GM12865 (cell line): ENCODE data around the gene PLD5.

Source experiments
- DNase-seq: peaks from one replicate; pipeline ENCODE4 v3.0.0; 2010; ENCODE audit warnings: low read depth
- H3K4me3 ChIP-seq: 2 replicates; pipeline ENCODE4 v1.5.1; 2011; ENCODE audit warnings: mild to moderate bottlenecking, low read depth, low read length, control low read depth
- TF ChIP-seq, protein P1 (sequence below): IDR thresholded peaks from 2 replicates; pipeline ENCODE4 v1.5.1; 2011; ENCODE audit warnings: low read length, control low read depth, low read depth, inconsistent platforms; ENCODE audit not compliant: insufficient read depth; ENCODE audit errors: missing control alignments

The PLD5 gene

DNA sequence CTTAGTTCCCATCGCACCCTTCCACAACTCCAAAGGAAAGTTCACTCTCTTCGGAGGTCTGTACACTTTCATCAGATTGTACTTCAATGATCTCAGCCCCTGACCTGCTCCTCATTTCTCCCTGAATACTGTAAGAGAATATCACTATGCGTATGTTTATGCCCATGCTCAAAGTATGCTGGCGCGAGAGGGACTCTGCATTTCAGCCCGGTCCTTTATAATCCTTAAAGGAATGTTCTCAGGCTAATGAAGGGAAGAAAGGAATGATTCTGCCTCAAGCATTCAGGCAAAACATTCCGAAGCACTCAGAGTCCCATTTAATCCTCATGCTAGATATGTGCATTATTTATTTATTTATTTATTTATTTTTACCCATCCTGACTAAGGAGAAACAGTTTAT is 76.8 kb downstream of the PLD5 start:
- H3K4me3 ChIP-seq: no peak overlapping the region
- DNase-seq: no peak
- TF ChIP-seq, protein P1, sequence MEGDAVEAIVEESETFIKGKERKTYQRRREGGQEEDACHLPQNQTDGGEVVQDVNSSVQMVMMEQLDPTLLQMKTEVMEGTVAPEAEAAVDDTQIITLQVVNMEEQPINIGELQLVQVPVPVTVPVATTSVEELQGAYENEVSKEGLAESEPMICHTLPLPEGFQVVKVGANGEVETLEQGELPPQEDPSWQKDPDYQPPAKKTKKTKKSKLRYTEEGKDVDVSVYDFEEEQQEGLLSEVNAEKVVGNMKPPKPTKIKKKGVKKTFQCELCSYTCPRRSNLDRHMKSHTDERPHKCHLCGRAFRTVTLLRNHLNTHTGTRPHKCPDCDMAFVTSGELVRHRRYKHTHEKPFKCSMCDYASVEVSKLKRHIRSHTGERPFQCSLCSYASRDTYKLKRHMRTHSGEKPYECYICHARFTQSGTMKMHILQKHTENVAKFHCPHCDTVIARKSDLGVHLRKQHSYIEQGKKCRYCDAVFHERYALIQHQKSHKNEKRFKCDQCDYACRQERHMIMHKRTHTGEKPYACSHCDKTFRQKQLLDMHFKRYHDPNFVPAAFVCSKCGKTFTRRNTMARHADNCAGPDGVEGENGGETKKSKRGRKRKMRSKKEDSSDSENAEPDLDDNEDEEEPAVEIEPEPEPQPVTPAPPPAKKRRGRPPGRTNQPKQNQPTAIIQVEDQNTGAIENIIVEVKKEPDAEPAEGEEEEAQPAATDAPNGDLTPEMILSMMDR: no peak

DNA sequence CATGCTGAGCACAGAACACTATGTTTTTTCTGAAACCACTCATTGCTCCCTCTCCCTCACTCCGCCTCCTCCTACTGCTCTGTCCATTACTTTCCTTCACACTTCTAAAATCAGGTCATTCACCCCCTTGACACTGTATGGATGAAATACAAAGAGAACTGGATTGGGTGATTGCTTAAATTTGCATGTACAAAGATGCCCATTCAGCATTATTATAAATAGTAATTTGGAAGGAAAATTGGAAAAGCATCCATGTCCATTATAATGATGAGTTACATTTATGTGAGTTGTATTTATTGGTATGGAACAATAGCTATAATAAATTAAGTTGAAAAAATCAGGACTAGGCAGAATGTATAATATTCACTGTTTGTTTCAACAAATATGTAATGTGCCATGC is 83.7 kb downstream of the PLD5 start:
- TF ChIP-seq, protein P1: no peak
- DNase-seq: no peak
- no peak overlapping the region for H3K4me3 ChIP-seq

DNA sequence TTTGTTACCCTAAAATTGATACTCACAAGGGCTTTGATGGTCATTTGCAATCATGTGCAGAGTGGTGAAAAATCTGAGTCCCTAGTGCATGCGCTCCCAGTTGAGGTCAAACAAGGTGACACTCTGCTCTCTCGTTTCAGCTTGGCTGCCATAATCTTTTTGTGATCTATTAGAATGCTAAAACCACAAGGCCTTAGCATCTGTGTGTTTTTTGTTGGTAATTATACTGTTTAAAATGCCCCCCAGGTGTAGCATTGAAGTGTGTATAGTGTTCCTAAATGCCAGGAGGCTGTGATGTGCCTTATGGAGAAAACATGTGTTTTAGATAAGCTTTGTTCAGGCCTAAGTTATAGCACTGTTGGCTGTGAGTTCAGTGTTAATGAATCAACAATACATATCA is 89.3 kb downstream of the PLD5 start:
- TF ChIP-seq, protein P1: no peak
- DNase-seq: no peak
- no peak overlapping the region for H3K4me3 ChIP-seq

DNA sequence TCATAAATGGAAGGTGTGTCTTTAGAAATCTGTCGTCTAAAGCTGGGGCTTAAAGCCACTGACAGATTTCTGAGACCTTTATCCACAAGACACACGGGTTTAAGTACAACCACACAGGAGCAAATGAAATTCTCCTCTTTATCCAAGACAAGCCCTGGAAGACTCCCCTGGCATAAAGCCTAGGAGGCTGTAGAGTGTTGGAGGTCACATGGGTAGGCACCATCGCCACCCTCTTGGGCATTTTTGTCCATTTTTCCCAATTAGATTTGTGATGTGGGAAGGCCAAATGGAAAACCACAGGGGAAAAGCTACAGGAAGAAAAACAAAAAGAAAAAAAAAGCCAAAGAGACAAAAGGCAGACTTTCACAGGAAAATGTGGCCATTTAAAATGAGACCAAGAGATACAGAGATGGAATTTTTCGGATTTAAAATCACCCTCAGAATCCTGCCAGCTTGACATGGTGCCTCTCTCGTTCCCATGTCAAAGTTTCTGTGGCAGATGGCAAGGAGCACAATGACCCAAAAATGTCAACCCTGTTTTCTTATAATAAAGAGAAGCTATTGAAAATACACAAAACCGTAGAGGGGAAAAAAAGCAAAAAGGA is 91.9 kb downstream of the PLD5 start:
- TF ChIP-seq, protein P1: no peak
- no peak for DNase-seq
- no peak overlapping the region for H3K4me3 ChIP-seq

DNA sequence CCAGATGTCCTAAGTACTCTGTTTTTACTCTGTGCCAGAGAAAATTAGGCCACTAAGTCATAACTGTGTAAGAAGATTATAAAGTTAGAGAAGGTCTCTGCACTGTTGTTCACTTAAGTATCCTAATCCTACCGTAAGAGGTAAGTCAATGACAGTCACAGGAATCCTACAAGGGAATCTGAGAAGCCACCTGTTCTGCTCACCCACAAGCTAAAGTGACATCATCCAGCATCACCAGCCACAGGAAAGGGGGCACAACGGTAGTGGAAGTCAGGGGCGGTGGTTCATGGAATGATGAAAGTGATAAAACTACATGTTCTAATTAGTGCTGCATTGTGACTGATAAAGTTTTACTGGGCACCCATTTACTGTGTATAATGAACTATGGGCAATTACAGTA is 92.7 kb downstream of the PLD5 start:
- no peak for DNase-seq
- TF ChIP-seq, protein P1: no peak
- no peak overlapping the region for H3K4me3 ChIP-seq

DNA sequence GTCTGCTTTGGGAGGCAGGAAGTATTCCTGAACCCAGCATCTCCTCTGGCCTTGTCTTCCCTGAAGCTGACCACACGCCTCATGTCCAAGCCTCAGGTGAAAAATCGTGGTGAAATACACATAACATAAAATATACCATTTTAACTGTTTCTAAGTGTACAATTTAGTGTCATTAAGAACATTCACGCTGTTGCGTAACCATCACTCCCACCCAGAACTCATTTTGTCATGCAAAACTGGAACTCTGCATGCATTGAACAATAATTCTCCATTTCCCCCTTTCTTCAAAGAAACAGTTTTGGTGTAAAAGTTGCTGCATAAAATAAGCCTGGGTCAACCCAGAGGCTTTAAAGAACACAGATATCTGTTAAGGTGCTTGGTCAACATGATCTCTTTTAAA is 93.5 kb downstream of the PLD5 start:
- no peak overlapping the region for H3K4me3 ChIP-seq
- no peak for DNase-seq
- TF ChIP-seq, protein P1: no peak
